Ascending aorta (tissue), 2 donors: ENCODE data around the gene MRNIP. TPM values are rescaled to one million over a fixed set of nuclear protein-coding genes. Genes with fewer than 3 reads are reported as not detected.

Source experiments
- DNase-seq, 2 donors: peaks; one replicate each; pipeline ENCODE4 v3.0.0-alpha.2; 2019; ENCODE audit warnings: low spot score in 2 of 2
- H3K27ac ChIP-seq, 2 donors: fragments of 200-600 bp; sonication (generic); one replicate each; pipeline ENCODE4 v1.5.1; 2016 to 2017; ENCODE audit warnings: mild to moderate bottlenecking in 1 of 2
- H3K27me3 ChIP-seq: fragments of 200-600 bp; sonication (generic); one replicate; pipeline ENCODE4 v1.5.1; 2017
- H3K36me3 ChIP-seq, 2 donors: fragments of 200-600 bp; sonication (generic); one replicate each; pipeline ENCODE4 v1.5.1; 2016
- H3K4me1 ChIP-seq, 2 donors: fragments of 200-600 bp; sonication (generic); one replicate each; pipeline ENCODE4 v1.5.1; 2016 to 2017; ENCODE audit warnings: mild to moderate bottlenecking in 1 of 2
- H3K4me3 ChIP-seq, 2 donors: fragments of 200-600 bp; sonication (generic); one replicate each; pipeline ENCODE4 v1.5.1; 2016 to 2017; ENCODE audit warnings: mild to moderate bottlenecking in 1 of 2
- H3K9me3 ChIP-seq, 2 donors: fragments of 200-600 bp; sonication (generic); one replicate each; pipeline ENCODE4 v1.5.1; 2016
- intact Hi-C: fragments of 100-400 bp; cut with DNase I; formaldehyde crosslinking; loops from one replicate; pipeline ENCODE4 v1.15.1; 2023
- total RNA-seq: library from RNA; depleted of rRNA; stranded (reverse); fragments of >200 nt; gene quantifications from one replicate; pipeline ENCODE4 v1.1.0, GENCODE V29; 2016
- TF ChIP-seq, protein P1 (sequence below), 3 experiments: fragments of 200-600 bp in 2 of 3; fragments of 450-650 bp in 1 of 3; sonication (generic) in 2 of 3; IDR thresholded peaks; one replicate each; pipeline ENCODE4 v1.5.1; 2016 to 2019; ENCODE audit warnings: antibody characterized with exemption in 3 of 3, mild to moderate bottlenecking in 1 of 3, moderate library complexity in 1 of 3

MRNIP gene
- total RNA-seq, 1 donor from 2014 or later: 17.3 TPM

DNA sequence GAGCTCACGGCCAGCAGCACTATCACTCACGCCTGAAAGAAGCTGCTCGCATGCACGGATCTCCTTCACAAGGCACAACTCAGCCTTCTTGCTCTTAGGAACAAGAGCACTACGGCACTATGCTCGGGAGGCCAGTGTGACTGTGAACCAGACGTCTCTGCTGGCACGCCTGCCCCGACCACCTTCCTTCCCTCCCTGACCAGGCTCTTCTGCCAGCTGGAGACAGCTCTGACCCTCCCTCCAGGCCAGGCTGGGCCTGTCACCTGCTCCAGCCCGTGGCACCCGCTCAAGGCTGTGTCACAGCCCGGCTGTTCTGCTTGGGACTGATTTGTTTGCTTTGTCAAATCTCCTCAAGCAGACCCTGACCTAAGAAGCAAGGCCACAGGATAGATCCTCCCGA is 42.1 kb upstream of the MRNIP start:
- DNase-seq: no peak
- Histone ChIP-seq H3K4me3 (no peak overlapping the region), H3K27me3 (no peaks in the 10 kb centered on the region), H3K9me3 (no peaks in the 10 kb centered on the region), H3K27ac (no peak overlapping the region), H3K4me1 (no peaks in the 10 kb centered on the region), H3K36me3 (peaks cover 47 to 64% of the 10 kb centered on the region in 2 donors)
- TF ChIP-seq, protein P1, sequence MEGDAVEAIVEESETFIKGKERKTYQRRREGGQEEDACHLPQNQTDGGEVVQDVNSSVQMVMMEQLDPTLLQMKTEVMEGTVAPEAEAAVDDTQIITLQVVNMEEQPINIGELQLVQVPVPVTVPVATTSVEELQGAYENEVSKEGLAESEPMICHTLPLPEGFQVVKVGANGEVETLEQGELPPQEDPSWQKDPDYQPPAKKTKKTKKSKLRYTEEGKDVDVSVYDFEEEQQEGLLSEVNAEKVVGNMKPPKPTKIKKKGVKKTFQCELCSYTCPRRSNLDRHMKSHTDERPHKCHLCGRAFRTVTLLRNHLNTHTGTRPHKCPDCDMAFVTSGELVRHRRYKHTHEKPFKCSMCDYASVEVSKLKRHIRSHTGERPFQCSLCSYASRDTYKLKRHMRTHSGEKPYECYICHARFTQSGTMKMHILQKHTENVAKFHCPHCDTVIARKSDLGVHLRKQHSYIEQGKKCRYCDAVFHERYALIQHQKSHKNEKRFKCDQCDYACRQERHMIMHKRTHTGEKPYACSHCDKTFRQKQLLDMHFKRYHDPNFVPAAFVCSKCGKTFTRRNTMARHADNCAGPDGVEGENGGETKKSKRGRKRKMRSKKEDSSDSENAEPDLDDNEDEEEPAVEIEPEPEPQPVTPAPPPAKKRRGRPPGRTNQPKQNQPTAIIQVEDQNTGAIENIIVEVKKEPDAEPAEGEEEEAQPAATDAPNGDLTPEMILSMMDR (IDR thresholded peaks at IDR 0.05): no peak
- intact Hi-C loops: no loop called here

DNA sequence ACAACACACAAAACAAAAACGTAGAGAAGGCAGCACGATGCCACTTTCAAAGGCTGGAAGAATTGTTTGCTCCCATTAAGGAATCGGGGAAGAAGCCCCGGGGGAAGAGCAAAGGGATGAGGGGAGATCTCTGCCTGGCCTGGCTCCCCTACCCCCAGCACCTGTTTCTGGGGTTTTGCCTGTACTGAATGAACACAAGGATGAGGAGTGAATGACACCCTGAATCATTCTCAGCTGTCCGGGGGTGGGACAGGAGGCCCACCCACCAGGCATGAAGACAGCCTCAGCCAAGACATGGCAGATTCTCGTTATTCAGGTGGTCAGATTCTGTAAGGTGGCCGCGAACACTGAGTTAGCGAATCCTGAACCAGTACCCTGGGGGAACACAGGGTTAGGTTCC is 41.6 kb upstream of the MRNIP start:
- peaks cover 47 to 68% of the 10 kb centered on the region in 2 donors for H3K36me3 ChIP-seq
- H3K4me3 ChIP-seq: no peak overlapping the region
- H3K9me3 ChIP-seq: no peaks in the 10 kb centered on the region
- intact Hi-C loops: no loop called here
- no peaks in the 10 kb centered on the region for H3K4me1 ChIP-seq
- TF ChIP-seq, protein P1 (IDR thresholded peaks at IDR 0.05): no peak
- no peak for DNase-seq
- H3K27me3 ChIP-seq: no peaks in the 10 kb centered on the region
- no peak overlapping the region for H3K27ac ChIP-seq

DNA sequence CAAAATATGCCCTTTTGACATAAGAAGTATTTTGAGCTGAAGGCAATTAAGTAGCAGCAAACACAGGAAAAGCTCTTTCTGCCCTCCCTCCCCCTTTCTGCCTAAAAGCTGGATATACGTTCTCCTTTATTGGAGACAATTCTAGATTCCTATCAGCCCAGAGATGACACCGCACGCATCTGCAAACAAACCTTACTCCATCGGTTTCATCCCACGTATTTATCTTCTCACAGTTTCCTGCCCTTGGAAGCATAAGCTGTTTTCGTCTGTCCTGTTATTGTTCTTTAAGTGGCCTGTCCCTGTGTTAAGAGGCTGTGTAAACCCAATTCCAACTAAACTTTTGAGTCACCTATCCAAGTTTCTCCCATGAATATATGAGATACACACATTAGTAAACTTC is 37.2 kb upstream of the MRNIP start:
- DNase-seq: no peak
- intact Hi-C loops: no loop called here
- TF ChIP-seq, protein P1 (IDR thresholded peaks at IDR 0.05): no peak
- Histone ChIP-seq H3K27me3 (no peaks in the 10 kb centered on the region), H3K9me3 (no peaks in the 10 kb centered on the region), H3K4me1 (no peaks in the 10 kb centered on the region), H3K4me3 (no peak overlapping the region), H3K36me3 (peaks cover 74 to 92% of the 10 kb centered on the region in 2 donors), H3K27ac (no peak overlapping the region)

DNA sequence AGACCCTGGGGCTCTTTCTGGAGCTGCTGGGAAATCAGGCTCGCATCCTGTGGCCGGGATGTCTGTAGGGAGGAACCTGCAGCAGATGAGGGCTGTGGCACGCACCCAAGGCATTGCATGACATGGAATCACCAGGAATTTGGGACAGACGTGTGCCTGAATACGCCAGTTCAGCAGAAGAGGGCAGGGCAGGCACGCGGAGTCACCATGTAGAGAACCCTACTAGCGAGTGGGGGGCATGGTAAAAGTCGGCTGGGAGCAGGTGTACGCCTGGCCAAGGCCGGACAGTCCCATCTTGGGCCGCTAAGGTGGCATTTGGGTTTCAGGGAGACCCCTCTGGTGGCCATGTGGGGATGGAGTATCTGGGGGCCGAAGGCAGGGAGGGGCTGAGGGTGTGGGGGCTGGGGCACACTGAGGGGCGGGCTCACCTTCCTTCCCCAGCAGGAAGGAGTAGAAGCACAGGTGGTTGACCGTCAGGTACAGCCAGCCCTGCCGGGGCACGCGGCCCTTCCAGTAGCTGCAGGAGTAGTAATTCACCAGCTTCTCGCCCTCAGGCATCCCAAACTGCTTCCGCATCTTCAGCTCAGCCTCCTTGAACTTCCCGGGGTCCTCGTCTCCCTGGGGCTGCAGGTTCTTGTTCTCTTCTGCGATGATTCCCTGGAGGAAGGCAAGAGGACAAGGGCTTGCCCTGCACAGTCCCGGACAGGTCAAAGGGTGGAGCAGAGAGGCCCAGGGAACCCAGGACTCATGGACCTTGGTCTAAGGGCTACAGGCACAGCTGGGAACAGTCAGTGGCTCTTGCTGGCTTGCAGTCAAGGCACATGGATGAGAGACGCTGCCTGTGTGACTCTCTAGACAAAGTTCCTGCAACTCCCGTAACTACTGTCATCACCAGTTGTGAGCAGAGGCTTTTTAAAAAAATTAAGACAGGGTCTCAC is 35.6 kb upstream of the MRNIP start:
- H3K36me3 ChIP-seq: peaks cover 78 to 93% of the 10 kb centered on the region in 2 donors
- TF ChIP-seq, protein P1 (IDR thresholded peaks at IDR 0.05): no peak
- intact Hi-C loops: no loop called here
- H3K9me3 ChIP-seq: no peaks in the 10 kb centered on the region
- H3K4me3 ChIP-seq: no peak overlapping the region
- no peak for DNase-seq
- H3K4me1 ChIP-seq: no peaks in the 10 kb centered on the region
- no peak overlapping the region for H3K27ac ChIP-seq
- H3K27me3 ChIP-seq: no peaks in the 10 kb centered on the region

DNA sequence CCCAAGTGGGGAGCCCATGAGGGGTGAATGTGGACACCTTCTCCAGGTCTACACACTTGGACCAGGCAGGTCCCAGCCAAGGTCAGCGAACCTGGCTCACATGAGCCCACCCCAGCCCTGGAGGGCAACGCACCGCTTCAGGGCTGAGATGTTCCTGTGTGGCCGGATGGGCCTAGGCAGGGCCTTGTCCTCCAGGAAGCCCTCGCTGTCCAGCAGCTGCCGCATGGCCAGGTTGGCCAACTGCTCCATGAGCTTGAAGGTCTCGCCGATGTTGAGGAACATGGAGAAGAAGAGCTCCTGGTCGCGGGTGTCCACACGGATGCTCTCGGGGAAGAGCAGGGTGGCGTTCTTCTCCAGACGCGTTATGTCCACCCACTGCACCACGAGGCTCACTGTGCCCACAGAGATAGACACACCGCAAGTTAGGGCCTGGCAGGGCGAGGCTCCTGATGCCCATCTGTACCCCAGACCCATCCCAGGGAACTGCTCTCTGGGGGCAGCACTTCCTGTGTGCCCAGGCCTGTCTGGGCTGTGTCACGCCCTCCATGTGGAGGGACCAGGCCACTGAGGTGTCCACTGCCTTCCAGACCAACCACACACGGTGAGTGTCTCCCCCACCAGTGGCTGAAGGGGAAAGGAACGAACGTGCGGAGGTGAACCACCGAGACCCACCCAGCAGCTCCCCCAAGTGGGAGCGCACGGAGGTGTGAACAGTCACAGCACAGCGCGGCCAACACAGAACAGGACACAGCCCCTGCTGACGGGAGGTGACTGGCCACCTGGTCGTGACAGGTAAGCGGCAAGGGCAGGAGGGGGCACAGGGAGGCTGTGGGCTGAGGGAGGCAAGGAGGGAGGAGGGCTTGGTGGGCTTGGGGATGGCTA is 34.7 kb upstream of the MRNIP start:
- Histone ChIP-seq H3K9me3 (no peaks in the 10 kb centered on the region), H3K36me3 (peaks cover 77 to 91% of the 10 kb centered on the region in 2 donors)
- DNase-seq: no peak

More for the DNA sequence above, 34.7 kb upstream of the MRNIP start:
- H3K27ac ChIP-seq: no peak overlapping the region
- H3K4me1 ChIP-seq: no peaks in the 10 kb centered on the region
- no peak overlapping the region for H3K4me3 ChIP-seq
- H3K27me3 ChIP-seq: no peaks in the 10 kb centered on the region
- TF ChIP-seq, protein P1 (IDR thresholded peaks at IDR 0.05): no peak
- intact Hi-C loops: no loop called here
